NCI-H146 treated with DMSO at 0.1 percent for 48 hours (cell line): Measurements from ENCODE around the gene PDE4A.
"Not testable (repeated sequence)": the region's sequence is repeated elsewhere in the genome, so short reads cannot be mapped to it uniquely, and the experiment has no call there.

Experiments
- DNase-seq: peaks from one replicate; lab custom pipeline; 2025; ENCODE audit not compliant: unreplicated experiment; lab: John Stamatoyannopoulos, UW

The PDE4A gene

DNA sequence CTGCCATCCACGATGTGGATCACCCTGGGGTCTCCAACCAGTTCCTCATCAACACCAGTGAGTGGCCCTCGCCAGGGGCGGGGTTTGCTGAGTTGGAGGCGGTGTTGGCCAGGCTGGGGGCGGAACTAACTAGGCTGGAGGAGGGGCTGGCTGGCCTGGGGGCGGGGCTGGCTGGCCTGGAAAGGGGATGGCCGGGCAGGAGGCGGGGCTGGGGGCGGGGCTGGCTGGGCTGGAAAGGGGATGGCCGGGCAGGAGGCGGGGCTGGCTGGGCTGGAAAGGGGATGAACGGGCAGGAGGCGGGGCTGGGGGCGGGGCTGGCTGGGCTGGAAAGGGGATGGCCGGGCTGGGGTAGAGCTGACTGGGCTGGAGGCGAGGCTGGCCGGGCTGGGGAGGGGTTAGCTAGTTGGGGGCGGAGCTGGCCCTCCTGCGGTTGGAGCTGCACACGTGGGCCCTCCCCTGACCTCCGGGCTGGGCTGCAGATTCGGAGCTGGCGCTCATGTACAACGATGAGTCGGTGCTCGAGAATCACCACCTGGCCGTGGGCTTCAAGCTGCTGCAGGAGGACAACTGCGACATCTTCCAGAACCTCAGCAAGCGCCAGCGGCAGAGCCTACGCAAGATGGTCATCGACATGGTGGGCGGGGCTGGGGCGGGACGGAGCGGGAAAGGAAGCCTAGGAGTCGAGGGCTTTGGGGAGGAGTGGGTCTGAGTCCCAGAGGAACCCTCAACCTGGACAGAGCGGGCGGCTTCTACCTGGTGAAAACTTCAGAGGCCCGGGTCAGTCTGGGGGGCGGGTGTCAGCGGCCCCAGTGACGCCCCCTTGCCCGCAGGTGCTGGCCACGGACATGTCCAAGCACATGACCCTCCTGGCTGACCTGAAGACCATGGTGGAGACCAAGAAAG lies 41.0 kb downstream of the PDE4A start:
- DNase-seq: peak; percentile 82

DNA sequence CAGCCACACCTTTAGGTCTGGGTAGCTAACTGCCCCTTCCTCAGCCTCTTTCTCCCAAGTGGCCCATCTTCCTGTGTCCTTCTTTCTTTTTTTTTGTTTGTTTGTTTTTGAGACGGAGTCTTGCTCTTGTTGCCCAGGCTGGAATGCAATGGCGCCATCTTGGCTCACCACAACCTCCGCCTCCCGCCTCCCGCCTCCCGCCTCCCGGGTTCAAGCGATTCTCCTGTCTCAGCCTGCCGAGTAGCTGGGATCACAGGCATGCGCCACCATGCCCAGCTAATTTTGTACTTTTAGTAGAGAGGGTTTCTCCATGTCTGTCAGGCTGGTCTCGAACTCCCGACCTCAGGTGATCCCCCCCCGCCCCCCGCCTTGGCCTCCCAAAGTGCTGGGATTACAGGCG lies 41.7 kb downstream of the PDE4A start:
- DNase-seq: not testable (repeated sequence)

DNA sequence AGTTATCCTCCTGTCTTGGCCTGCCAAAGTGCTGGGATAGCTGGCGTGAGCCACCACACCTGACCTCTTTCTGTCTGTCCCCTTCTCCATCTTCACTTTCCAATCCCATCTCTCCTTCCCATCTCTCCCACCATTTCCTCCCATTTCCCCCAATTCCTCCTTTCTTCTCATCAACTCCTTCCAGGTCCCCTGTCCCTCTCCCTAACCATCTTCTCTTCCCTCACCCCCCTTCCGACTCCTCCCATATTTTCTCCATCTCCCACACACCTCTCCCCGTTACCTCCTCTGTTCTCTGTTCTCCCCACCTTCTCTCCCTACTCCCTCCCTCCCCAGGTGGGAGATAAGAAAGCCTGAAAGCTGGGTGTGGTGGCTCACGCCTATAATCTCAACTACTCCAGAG lies 42.2 kb downstream of the PDE4A start:
- no peak for DNase-seq

DNA sequence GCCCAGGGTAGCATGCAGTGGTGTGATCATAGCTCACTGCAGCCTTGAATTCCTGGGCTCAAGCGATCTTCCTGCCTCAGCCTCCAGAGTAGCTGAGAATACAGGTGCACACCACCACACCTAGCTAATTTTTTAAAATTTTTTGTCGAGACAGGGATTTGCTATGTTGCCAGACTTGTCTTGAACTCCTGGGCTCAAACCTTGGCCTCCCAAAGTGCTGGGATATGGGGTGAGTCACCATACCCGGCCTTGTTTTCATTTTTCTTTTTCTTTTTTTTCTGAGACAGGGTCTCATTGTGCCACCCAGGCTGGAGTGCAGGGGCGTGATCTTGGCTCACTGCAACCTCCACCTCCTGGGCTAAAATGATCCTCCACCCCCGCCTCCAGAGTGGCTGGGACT lies 44.1 kb downstream of the PDE4A start:
- DNase-seq: no peak

DNA sequence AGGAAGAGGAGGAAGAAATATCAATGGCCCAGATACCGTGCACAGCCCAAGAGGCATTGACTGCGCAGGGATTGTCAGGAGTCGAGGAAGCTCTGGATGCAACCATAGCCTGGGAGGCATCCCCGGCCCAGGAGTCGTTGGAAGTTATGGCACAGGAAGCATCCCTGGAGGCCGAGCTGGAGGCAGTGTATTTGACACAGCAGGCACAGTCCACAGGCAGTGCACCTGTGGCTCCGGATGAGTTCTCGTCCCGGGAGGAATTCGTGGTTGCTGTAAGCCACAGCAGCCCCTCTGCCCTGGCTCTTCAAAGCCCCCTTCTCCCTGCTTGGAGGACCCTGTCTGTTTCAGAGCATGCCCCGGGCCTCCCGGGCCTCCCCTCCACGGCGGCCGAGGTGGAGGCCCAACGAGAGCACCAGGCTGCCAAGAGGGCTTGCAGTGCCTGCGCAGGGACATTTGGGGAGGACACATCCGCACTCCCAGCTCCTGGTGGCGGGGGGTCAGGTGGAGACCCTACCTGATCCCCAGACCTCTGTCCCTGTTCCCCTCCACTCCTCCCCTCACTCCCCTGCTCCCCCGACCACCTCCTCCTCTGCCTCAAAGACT lies 46.9 kb downstream of the PDE4A start:
- DNase-seq: no peak

GRCh38 chr19:10468133-10468532 lies 47.8 kb downstream of the PDE4A start:
- DNase-seq: no peak

DNA sequence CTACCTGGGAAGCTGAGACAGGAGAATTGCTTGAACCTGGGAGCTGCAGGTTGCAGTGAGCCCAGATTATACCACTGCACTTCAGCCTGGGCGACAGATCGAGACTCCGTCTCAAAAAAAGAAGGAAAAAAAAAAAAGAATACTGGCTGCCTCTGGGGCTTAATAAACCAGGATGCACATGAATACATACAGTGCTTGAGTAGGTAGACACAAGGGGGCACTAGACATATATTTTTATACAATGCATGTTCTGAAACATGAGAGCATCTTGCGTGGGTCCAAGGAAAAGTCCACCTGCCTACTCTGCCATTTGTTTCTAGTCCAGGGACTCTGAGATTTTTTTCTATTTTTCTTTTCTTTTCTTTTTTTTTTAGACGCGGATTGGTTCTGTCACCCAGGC lies 51.6 kb downstream of the PDE4A start:
- peak; percentile 30 for DNase-seq

GRCh38 chr19:10473192-10473591 lies 52.9 kb downstream of the PDE4A start:
- no peak for DNase-seq

DNA sequence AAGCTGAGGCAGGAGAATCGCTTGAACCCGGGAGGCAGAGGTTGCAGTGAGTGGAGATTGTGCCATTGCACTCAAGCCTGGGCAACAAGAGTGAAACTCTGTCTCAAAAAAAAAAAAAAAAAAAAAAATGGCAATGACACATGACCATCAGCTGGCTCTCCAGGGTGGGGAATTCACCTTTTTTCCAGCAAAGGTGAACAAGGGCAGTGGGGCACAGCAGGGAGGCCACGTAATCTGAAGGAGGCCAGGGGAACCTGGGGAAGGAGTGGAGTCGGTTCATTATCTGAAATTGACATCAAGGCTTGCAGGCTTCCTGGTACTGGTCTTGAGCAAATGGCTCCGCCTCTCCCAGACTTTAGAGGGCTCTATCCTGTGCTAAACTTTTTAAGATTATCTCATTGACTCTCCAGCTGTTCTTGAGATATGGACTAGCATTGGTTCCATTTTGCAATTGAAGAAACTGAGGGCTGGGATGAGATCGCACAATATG lies 54.7 kb downstream of the PDE4A start:
- DNase-seq: peak; percentile 8

- no peak for DNase-seq
These were observed 58.1 kb downstream of the PDE4A start for GRCh38 chr19:10478476-10478875.

GRCh38 chr19:10478903-10479384 lies 58.6 kb downstream of the PDE4A start:
- peak; percentile 89 for DNase-seq

DNA sequence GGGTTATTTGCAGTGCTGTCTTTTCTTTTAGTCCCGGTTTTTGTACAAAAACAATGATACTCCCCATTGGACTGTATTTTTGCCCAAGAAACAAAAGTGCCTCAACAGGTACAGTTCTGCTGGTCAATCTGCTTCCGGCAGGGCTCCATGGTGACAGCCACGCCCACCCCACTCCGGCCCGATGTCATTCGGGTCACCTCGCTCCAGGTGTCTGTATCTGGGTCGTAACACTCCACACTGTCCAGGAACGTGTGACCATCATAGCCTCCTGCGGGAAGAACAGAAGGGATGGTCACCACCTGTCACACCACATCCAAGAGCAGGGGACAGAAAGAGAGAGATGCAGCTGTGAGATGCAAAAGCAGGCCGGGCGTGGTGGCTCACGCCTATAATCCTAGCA lies 66.2 kb downstream of the PDE4A start:
- no peak for DNase-seq

DNA sequence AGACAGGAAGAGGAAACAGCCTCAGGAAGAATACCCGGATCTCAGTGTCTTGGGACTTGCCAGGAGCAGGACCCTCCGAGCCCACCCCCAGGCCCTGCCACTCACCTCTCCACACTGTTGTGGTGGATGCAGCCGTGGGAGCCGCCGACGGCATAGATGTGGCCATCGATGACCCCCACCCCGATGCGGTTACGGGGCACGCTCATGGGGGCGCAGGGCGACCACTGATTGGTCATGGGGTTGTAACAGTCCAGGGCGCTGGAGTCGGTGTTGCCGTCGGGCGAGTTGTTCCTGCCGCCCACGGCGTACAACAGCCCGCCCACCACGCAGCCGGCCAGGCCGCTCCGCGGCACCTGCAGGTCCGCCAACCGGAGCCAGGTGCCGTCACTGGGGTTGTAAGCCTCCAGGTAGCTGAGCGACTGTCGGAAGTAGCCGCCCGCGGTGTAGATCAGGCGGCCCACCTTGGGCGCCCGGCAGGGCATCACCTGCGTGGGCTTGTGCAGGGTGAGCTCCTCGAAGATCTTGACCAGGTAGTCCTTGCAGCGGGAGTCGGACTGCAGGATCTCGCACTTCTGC lies 71.2 kb downstream of the PDE4A start:
- no peak for DNase-seq

- no peak for DNase-seq
These were observed 77.0 kb downstream of the PDE4A start for GRCh38 chr19:10497371-10497770.

GRCh38 chr19:10499550-10500246 lies 79.4 kb downstream of the PDE4A start:
- no peak for DNase-seq

GRCh38 chr19:10500247-10500592 lies 79.9 kb downstream of the PDE4A start:
- no peak for DNase-seq

DNA sequence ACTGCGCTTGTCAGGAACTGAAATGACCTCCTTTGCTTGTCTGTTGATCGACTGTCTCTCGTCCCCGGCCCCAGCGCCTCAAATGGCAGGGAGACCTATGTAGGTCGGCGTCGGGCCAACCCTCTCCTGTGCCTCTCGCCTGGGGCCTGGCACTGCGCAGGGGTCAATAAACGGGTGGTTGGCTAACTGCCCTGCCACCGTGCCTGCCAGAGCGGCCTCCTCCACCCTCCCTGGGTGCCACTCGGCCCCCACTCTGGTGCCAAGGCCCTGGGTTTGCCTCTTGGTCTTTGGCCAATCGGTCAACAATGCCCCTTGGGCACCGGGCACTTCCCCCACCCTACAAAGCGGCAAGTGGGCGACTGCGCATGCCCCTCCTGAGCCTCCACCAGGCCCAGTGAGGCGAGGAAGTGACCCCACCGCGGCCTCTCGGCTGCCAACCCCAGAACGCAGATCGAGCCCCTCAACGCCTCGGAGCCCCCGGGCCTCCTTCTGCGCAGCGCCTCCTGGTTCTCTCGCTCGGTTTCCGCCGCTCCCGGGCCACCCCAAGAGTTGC lies 81.7 kb downstream of the PDE4A start:
- no peak for DNase-seq

GRCh38 chr19:10502524-10503001 lies 82.2 kb downstream of the PDE4A start:
- DNase-seq: peak; percentile 87

- no peak for DNase-seq
These were observed 82.9 kb downstream of the PDE4A start, which contains the start of gene KEAP1 for GRCh38 chr19:10503002-10503789. KEAP1 (minus strand) TSS chr19:10503356; CDS start chr19:10500033, 3,323 bp downstream.
